Esophagus squamous epithelium (tissue), 5 donors: ENCODE data around the gene ATG10. TPM values are rescaled to one million over a fixed set of nuclear protein-coding genes. Genes with fewer than 3 reads are reported as not detected.

Source experiments
- DNase-seq: peaks from one replicate; lab custom pipeline; 2025; lab: John Stamatoyannopoulos, UW
- H3K27ac ChIP-seq, 4 donors: fragments of 200-600 bp; sonication (generic); one replicate each; pipeline ENCODE4 v1.5.1; 2016 to 2019; ENCODE audit warnings: mild to moderate bottlenecking in 1 of 4
- H3K27me3 ChIP-seq, 4 donors: fragments of 200-600 bp; sonication (generic); 1 replicate in 3 of 4; 2 replicates in 1 of 4; pipeline versions ENCODE4 v1.5.1 to v1.6.0; 2017 to 2021; ENCODE audit warnings: antibody characterized with exemption in 1 of 4
- H3K36me3 ChIP-seq, 3 donors: fragments of 200-600 bp; sonication (generic); one replicate each; pipeline ENCODE4 v1.5.1; 2016 to 2019
- H3K4me1 ChIP-seq, 3 donors: fragments of 200-600 bp; sonication (generic); one replicate each; pipeline ENCODE4 v1.5.1; 2017 to 2019
- H3K4me3 ChIP-seq, 4 donors: fragments of 200-600 bp; sonication (generic); 1 replicate in 3 of 4; 2 replicates in 1 of 4; pipeline ENCODE4 v1.5.1; 2016 to 2019; ENCODE audit warnings: mild to moderate bottlenecking in 2 of 4, moderate library complexity in 1 of 4
- H3K9me3 ChIP-seq, 3 donors: fragments of 200-600 bp; sonication (generic); one replicate each; pipeline ENCODE4 v1.5.1; 2016 to 2019
- CTCF ChIP-seq, 6 experiments: fragments of 450-650 bp in 4 of 6; fragments of 200-600 bp in 2 of 6; sonication (generic) in 2 of 6; IDR thresholded peaks; one replicate each; pipeline ENCODE4 v1.5.1; 2016 to 2019; ENCODE audit warnings: antibody characterized with exemption in 6 of 6, mild to moderate bottlenecking in 4 of 6, moderate library complexity in 4 of 6
- POLR2A ChIP-seq, 4 donors: fragments of 450-650 bp; IDR thresholded peaks; one replicate each; pipeline ENCODE4 v1.6.1; 2017; ENCODE audit warnings: antibody characterized with exemption in 4 of 4, mild to moderate bottlenecking in 4 of 4, moderate library complexity in 3 of 4
- WGBS, 2 donors: methylation state at CpG; one replicate each; pipeline ENCODE4 v1.1.5; 2018; 5-methylcytosine and 5-hydroxymethylcytosine counted together
- intact Hi-C: fragments of 100-400 bp; cut with DNase I; formaldehyde crosslinking; loops from one replicate; pipeline ENCODE4 v1.15.0; 2022
- total RNA-seq, 4 donors: library from RNA; depleted of rRNA; stranded (reverse); fragments of >200 nt; gene quantifications; one replicate each; pipeline ENCODE4 v1.1.0, GENCODE V29; 2016
- donor health status: DM: yes; HTN: yes; CAD: no.

The ATG10 gene
- total RNA-seq, 4 donors from 2014 or later = 3.1 to 7.8 (median 6.1) TPM

- 54 to 55% methylated on average over 1 of the region's 1 CpG for WGBS, 2 donors
- no peak for DNase-seq
- H3K4me1 ChIP-seq = no peaks in the 10 kb centered on the region
- peaks cover 0 to 6% (median 0%) of the 10 kb centered on the region in 3 donors for H3K36me3 ChIP-seq
- no peak overlapping the region for H3K4me3 ChIP-seq
- no peak overlapping the region for H3K27ac ChIP-seq
- peaks cover 0 to 17% (median 0%) of the 10 kb centered on the region in 3 donors for H3K9me3 ChIP-seq
- TF ChIP-seq CTCF (IDR thresholded peaks at IDR 0.05) (no peak), POLR2A (IDR thresholded peaks at IDR 0.05) (no peak)
- no peaks in the 10 kb centered on the region for H3K27me3 ChIP-seq
- intact Hi-C loops = no loop called here
Measured at GRCh38 chr5:82091617-82092016, 119.8 kb downstream of the ATG10 start.

- TF ChIP-seq POLR2A (IDR thresholded peaks at IDR 0.05) (no peak), CTCF (IDR thresholded peaks at IDR 0.05) (no peak)
- intact Hi-C loops = no loop called here
- 91 to 92% methylated on average over 2 of the region's 2 CpGs for WGBS, 2 donors
Measured at GRCh38 chr5:82095536-82095935, 123.7 kb downstream of the ATG10 start.

GRCh38 chr5:82096249-82096648, 124.4 kb downstream of the ATG10 start:
- Histone ChIP-seq H3K36me3 (peaks cover 0 to 6% (median 0%) of the 10 kb centered on the region in 3 donors), H3K4me3 (no peak overlapping the region), H3K4me1 (no peaks in the 10 kb centered on the region), H3K27ac (no peak overlapping the region), H3K9me3 (peaks cover 0 to 17% (median 0%) of the 10 kb centered on the region in 3 donors), H3K27me3 (no peaks in the 10 kb centered on the region)
- no peak for DNase-seq
- TF ChIP-seq POLR2A (IDR thresholded peaks at IDR 0.05) = no peak
- TF ChIP-seq CTCF (IDR thresholded peaks at IDR 0.05) = no peak
- intact Hi-C loops = no loop called here

More at GRCh38 chr5:82095536-82095935, 123.7 kb downstream of the ATG10 start:
- H3K4me1 ChIP-seq = no peaks in the 10 kb centered on the region
- peaks cover 0 to 17% (median 0%) of the 10 kb centered on the region in 3 donors for H3K9me3 ChIP-seq
- no peak overlapping the region for H3K4me3 ChIP-seq
- no peak for DNase-seq
- peaks cover 0 to 6% (median 0%) of the 10 kb centered on the region in 3 donors for H3K36me3 ChIP-seq
- H3K27me3 ChIP-seq = no peaks in the 10 kb centered on the region
- no peak overlapping the region for H3K27ac ChIP-seq

- WGBS, 2 donors = 75 to 87% methylated on average over 2 of the region's 2 CpGs
- DNase-seq = no peak
- no peak overlapping the region for H3K4me3 ChIP-seq
- no peaks in the 10 kb centered on the region for H3K9me3 ChIP-seq
- no peak for TF ChIP-seq POLR2A (IDR thresholded peaks at IDR 0.05)
- no peak for TF ChIP-seq CTCF (IDR thresholded peaks at IDR 0.05)
- intact Hi-C loops = no loop called here
- no peak overlapping the region for H3K27ac ChIP-seq
- H3K36me3 ChIP-seq = no peaks in the 10 kb centered on the region
- H3K27me3 ChIP-seq = no peaks in the 10 kb centered on the region
- peaks cover 0 to 2% (median 0%) of the 10 kb centered on the region in 3 donors for H3K4me1 ChIP-seq
Measured at GRCh38 chr5:82100303-82101077, 128.7 kb downstream of the ATG10 start.

- intact Hi-C loops = no loop called here
- 89 to 90% methylated on average over 4 of the region's 4 CpGs for WGBS, 2 donors
Measured at GRCh38 chr5:82104872-82105271, 133.0 kb downstream of the ATG10 start.

More at GRCh38 chr5:82104872-82105271, 133.0 kb downstream of the ATG10 start:
- H3K27me3 ChIP-seq = no peaks in the 10 kb centered on the region
- no peaks in the 10 kb centered on the region for H3K36me3 ChIP-seq
- peaks cover 0 to 22% (median 5%) of the 10 kb centered on the region in 3 donors for H3K4me1 ChIP-seq
- H3K4me3 ChIP-seq = no peak overlapping the region
- no peak for TF ChIP-seq POLR2A (IDR thresholded peaks at IDR 0.05)
- no peak for TF ChIP-seq CTCF (IDR thresholded peaks at IDR 0.05)
- no peak overlapping the region for H3K27ac ChIP-seq
- H3K9me3 ChIP-seq = no peaks in the 10 kb centered on the region
- DNase-seq = no peak
